Measurements from ENCODE around the gene MIPEP. TPM values are rescaled to one million over a fixed set of nuclear protein-coding genes. Genes with fewer than 3 reads are reported as not detected.

The MIPEP gene
- total RNA-seq, 4 donors from 2014 or later = 12.1 to 25.7 (median 19.5) TPM

DNA sequence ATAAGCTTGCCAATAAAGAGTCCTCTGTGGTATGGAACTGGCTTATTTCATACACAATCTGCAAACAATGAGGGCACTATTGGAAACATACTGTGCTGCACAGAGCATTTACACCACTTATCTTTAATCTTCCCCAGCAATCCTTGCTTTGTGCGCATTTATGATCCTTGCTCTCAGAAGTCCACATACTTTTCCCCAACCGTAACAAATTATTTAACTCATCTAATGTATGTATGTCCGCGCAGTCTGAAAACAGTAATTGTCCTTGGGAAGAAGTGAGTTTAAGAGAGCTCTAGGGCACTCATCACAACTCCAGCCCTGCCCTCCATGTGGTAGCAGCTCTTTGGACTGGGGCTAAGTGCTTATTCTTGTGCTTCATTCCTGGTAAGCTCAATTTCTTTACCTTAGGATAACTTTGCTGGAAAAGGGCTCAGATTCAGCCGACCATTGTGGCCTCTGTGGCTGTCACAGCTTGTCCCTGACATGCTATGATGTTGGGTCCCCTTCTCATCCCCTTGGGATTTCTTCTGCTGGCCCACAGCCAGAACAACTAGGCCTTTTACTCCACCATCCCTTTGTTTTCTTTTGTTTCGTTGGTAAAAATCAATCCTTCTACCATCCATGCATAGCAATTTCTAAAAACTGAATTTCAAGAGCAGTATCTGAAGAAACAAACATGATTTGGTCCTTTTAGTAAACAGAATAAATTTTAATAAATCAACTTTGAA, 166.3 kb downstream of the MIPEP start:
- Histone ChIP-seq H3K27ac (peak overlapping the region in 2 of 4 donors; percentile 39 to 61), H3K4me3 (no peak overlapping the region), H3K27me3 (no peaks in the 10 kb centered on the region), H3K9me3 (no peaks in the 10 kb centered on the region), H3K4me1 (peaks cover 4 to 31% (median 5%) of the 10 kb centered on the region in 3 donors), H3K36me3 (peaks cover 0 to under 1% (median 0%) of the 10 kb centered on the region in 3 donors)
- WGBS, 2 donors = 73 to 75% methylated on average over 6 of the region's 6 CpGs
- no peak for TF ChIP-seq POLR2A (IDR thresholded peaks at IDR 0.05)
- TF ChIP-seq, protein P1, sequence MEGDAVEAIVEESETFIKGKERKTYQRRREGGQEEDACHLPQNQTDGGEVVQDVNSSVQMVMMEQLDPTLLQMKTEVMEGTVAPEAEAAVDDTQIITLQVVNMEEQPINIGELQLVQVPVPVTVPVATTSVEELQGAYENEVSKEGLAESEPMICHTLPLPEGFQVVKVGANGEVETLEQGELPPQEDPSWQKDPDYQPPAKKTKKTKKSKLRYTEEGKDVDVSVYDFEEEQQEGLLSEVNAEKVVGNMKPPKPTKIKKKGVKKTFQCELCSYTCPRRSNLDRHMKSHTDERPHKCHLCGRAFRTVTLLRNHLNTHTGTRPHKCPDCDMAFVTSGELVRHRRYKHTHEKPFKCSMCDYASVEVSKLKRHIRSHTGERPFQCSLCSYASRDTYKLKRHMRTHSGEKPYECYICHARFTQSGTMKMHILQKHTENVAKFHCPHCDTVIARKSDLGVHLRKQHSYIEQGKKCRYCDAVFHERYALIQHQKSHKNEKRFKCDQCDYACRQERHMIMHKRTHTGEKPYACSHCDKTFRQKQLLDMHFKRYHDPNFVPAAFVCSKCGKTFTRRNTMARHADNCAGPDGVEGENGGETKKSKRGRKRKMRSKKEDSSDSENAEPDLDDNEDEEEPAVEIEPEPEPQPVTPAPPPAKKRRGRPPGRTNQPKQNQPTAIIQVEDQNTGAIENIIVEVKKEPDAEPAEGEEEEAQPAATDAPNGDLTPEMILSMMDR (IDR thresholded peaks at IDR 0.05) = no peak
- intact Hi-C loops (cut with DNase I) = no loop called here
- no peak for DNase-seq

DNA sequence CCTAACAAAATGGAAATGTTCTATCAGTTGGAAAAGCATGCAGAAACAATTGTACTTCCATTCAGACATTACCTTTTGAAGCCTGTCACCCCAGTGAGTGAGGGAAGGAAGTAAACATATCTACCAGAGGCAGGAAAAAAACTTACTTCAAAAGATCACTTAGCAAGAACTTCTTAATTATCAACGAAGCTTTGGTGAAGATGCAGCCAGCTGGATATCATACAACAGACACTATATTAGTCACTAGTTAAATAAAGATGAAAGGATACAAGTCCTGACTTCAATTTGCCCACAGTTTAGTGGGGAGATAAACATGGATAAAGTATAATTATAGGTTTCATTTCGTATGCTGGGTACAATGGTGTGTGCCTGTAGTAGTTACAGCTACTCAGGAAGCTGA, 170.2 kb downstream of the MIPEP start:
- intact Hi-C loops (cut with DNase I) = no loop called here
- Histone ChIP-seq H3K4me1 (peaks cover 4 to 38% (median 5%) of the 10 kb centered on the region in 3 donors), H3K4me3 (no peak overlapping the region), H3K27me3 (no peaks in the 10 kb centered on the region), H3K9me3 (no peaks in the 10 kb centered on the region), H3K36me3 (no peaks in the 10 kb centered on the region), H3K27ac (peak overlapping the region in 2 of 4 donors; percentile 14 to 36)
- WGBS, 2 donors = 10 to 13% methylated on average over 2 of the region's 2 CpGs
- no peak for DNase-seq
- no peak for TF ChIP-seq POLR2A (IDR thresholded peaks at IDR 0.05)
- TF ChIP-seq, protein P1 (IDR thresholded peaks at IDR 0.05) = no peak

DNA sequence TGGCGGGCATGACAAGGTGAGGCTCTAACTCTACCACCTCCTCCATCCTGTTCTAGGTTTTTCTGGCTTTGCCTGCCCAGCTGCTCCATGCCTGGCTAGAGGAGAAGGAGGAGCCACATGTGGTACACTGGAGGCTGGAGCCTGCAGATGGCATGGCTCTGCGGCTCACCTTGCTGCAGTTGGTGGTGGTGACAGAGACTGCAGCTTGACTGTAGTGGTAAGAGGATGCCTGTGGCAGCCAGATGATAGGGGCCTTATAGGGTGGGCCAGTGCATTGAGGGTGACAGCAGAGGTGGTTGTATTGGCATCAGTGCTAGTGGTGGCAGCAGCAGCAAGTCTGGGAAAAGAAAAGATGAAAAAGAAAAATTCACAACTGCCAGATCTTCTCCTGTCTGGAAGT, 172.8 kb downstream of the MIPEP start:
- Histone ChIP-seq H3K27me3 (no peaks in the 10 kb centered on the region), H3K4me3 (no peak overlapping the region), H3K36me3 (no peaks in the 10 kb centered on the region), H3K4me1 (peaks cover 0 to 30% (median 4%) of the 10 kb centered on the region in 3 donors), H3K9me3 (no peaks in the 10 kb centered on the region), H3K27ac (no peak overlapping the region)
- TF ChIP-seq, protein P1 (IDR thresholded peaks at IDR 0.05) = no peak
- no peak for TF ChIP-seq POLR2A (IDR thresholded peaks at IDR 0.05)
- no peak for DNase-seq
- 93 to 100% methylated on average over 1 to 2 of the region's 2 CpGs for WGBS, 2 donors
- intact Hi-C loops (cut with DNase I) = no loop called here

DNA sequence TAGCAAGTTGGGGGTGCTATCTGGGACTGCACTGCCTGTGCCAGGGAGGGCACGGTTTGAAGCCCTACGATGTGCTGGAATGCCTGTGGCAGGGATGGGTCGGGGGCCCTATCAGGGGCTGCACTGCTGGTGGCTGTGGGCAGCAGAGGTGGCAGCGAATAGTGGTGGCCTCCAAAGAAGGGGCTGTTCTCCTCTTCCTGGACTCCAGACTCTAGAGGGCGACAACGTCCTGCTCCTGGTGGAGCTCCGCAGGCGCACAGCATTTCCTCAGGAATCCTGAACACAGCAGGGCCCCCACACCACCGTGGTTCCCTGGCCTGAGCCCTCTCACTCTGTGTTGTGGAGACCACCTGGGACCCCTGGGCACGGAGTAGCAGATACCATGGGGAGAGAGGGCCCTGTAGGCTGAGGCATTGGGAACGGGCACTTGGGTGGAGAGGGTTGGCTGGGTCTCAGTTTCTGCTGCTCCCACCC, 173.4 kb downstream of the MIPEP start:
- Histone ChIP-seq H3K4me1 (peaks cover 0 to 30% (median 4%) of the 10 kb centered on the region in 3 donors), H3K27ac (no peak overlapping the region), H3K4me3 (no peak overlapping the region), H3K9me3 (no peaks in the 10 kb centered on the region), H3K36me3 (no peaks in the 10 kb centered on the region), H3K27me3 (no peaks in the 10 kb centered on the region)
- DNase-seq = no peak
- no peak for TF ChIP-seq POLR2A (IDR thresholded peaks at IDR 0.05)
- TF ChIP-seq, protein P1 (IDR thresholded peaks at IDR 0.05) = peak in 4 of 6 experiments; percentile 17 to 53 (median 28)
- 78 to 100% methylated on average over 1 to 7 of the region's 11 CpGs for WGBS, 2 donors
- intact Hi-C loops (cut with DNase I) = no loop called here

DNA sequence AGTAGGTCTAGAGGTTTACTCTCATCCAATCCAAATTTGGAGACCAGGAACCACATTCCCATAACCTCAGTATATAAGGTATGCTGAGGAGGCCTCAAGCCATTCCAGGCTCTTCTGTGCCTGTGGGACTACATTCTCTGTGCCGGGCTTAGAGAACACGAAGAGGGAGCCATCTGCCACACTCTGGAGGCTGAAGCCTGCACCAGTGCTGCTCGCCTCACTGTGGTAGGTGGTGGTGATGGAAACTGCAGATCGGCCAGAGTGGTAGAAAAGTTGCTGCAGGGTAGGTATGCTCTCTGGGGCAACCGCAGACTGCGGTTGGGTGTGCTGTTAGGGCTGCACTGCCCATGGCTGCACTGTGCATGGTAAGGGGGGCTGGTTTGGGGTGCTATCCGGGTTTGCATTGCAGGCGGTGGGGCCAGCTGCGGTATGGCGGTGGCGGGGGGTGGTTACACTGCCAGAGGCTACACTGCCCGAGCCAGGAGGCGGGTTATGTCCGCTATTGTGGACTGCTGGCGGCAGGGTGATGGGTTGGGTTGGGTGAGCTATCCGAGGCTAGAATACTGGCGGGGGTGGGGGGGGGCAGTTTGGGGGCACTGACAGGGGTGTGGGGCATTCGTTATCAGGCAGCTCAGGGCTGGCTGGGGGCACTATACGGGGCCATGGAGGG, 174.0 kb downstream of the MIPEP start:
- no peak for DNase-seq
- intact Hi-C loops (cut with DNase I) = no loop called here
- no peaks in the 10 kb centered on the region for H3K36me3 ChIP-seq
- 87 to 92% methylated on average over 9 to 11 of the region's 19 CpGs for WGBS, 2 donors
- H3K27ac ChIP-seq = no peak overlapping the region
- H3K4me1 ChIP-seq = peaks cover 0 to 30% (median 4%) of the 10 kb centered on the region in 3 donors
- TF ChIP-seq POLR2A (IDR thresholded peaks at IDR 0.05) = no peak
- TF ChIP-seq, protein P1 (IDR thresholded peaks at IDR 0.05) = no peak
- no peak overlapping the region for H3K4me3 ChIP-seq
- H3K9me3 ChIP-seq = no peaks in the 10 kb centered on the region
- H3K27me3 ChIP-seq = no peaks in the 10 kb centered on the region

Measured in esophagus squamous epithelium (tissue), 5 donors.